GM19452 (cell line): ENCODE results near the gene EXOC3L1.

Experiments
- ATAC-seq: cut with Tn5 transposase; IDR thresholded peaks from one replicate; pipeline ENCODE4 v1.9.1; 2021; ENCODE audit not compliant: unreplicated experiment

EXOC3L1 gene

GRCh38 chr16:67216612-67217490 is 26.9 kb upstream of the EXOC3L1 start:
- no peak for ATAC-seq

- no peak for ATAC-seq
These were observed 25.8 kb upstream of the EXOC3L1 start for GRCh38 chr16:67215706-67216105.

GRCh38 chr16:67213197-67214019 is 23.5 kb upstream of the EXOC3L1 start:
- ATAC-seq, result no peak

GRCh38 chr16:67212766-67213165 is 22.8 kb upstream of the EXOC3L1 start:
- no peak for ATAC-seq

- ATAC-seq, result no peak
These were observed 21.7 kb upstream of the EXOC3L1 start for GRCh38 chr16:67211674-67212073.

GRCh38 chr16:67210069-67210937 is 20.4 kb upstream of the EXOC3L1 start:
- no peak for ATAC-seq

- no peak for ATAC-seq
These were observed 19.6 kb upstream of the EXOC3L1 start for GRCh38 chr16:67209565-67209964.

- no peak for ATAC-seq
These were observed 18.4 kb upstream of the EXOC3L1 start for GRCh38 chr16:67208154-67208896.

- no peak for ATAC-seq
These were observed 17.5 kb upstream of the EXOC3L1 start for GRCh38 chr16:67207249-67208091.

GRCh38 chr16:67206838-67207248 is 16.9 kb upstream of the EXOC3L1 start:
- ATAC-seq, result no peak

GRCh38 chr16:67206129-67206837 is 16.3 kb upstream of the EXOC3L1 start:
- ATAC-seq, result no peak

GRCh38 chr16:67204076-67204475 is 14.1 kb upstream of the EXOC3L1 start:
- ATAC-seq, result no peak

GRCh38 chr16:67202956-67203493 is 13.1 kb upstream of the EXOC3L1 start:
- ATAC-seq, result no peak

GRCh38 chr16:67202426-67202825 is 12.5 kb upstream of the EXOC3L1 start:
- ATAC-seq, result no peak

GRCh38 chr16:67201411-67202345 is 11.7 kb upstream of the EXOC3L1 start:
- no peak for ATAC-seq

GRCh38 chr16:67200491-67200890 is 10.6 kb upstream of the EXOC3L1 start:
- ATAC-seq, result no peak

- no peak for ATAC-seq
These were observed 9.9 kb upstream of the EXOC3L1 start for GRCh38 chr16:67199808-67200198.
